GM12873 (cell line): ENCODE data around the gene SLC44A5.

Experiments
- CTCF ChIP-seq: IDR thresholded peaks from 2 replicates; pipeline ENCODE4 v1.5.1; 2012; ENCODE audit warnings: low read depth, mild to moderate bottlenecking, moderate library complexity, low read length, control low read depth; ENCODE audit not compliant: insufficient read depth; ENCODE audit errors: missing control alignments

Gene SLC44A5

GRCh38 chr1:75583282-75583681 is 27.6 kb downstream of the SLC44A5 start:
- TF ChIP-seq CTCF = no peak

- no peak for TF ChIP-seq CTCF
These were observed 28.1 kb downstream of the SLC44A5 start for GRCh38 chr1:75582725-75583261.

GRCh38 chr1:75579046-75579445 is 31.9 kb downstream of the SLC44A5 start:
- TF ChIP-seq CTCF = no peak

GRCh38 chr1:75575837-75576236 is 35.1 kb downstream of the SLC44A5 start:
- TF ChIP-seq CTCF = no peak

GRCh38 chr1:75567191-75567590 is 43.7 kb downstream of the SLC44A5 start:
- no peak for TF ChIP-seq CTCF

GRCh38 chr1:75559800-75560199 is 51.1 kb downstream of the SLC44A5 start:
- TF ChIP-seq CTCF = no peak

GRCh38 chr1:75559136-75559535 is 51.8 kb downstream of the SLC44A5 start:
- no peak for TF ChIP-seq CTCF

- no peak for TF ChIP-seq CTCF
These were observed 56.0 kb downstream of the SLC44A5 start for GRCh38 chr1:75554870-75555269.
